Mesendoderm (in vitro differentiated cells): Measurements from ENCODE around the gene NUP93.
"Not testable (repeated sequence)": the region's sequence is repeated elsewhere in the genome, so short reads cannot be mapped to it uniquely, and the experiment has no call there.

ENCODE experiments used
- DNase-seq: peaks from one replicate; pipeline ENCODE4 v3.0.0; 2013
- H2AK5ac ChIP-seq: 2 replicates; pipeline ENCODE4 v1.6.1; 2013; ENCODE audit warnings: low read length, inconsistent platforms
- H2BK120ac ChIP-seq: 2 replicates; pipeline ENCODE4 v1.6.1; 2013; ENCODE audit warnings: low read depth, mild to moderate bottlenecking, low read length, moderate library complexity, mixed read lengths
- H2BK15ac ChIP-seq: replicated peaks from 2 replicates; pipeline ENCODE4 v1.6.1; 2013; ENCODE audit warnings: low read depth, mild to moderate bottlenecking, moderate library complexity
- H2BK5ac ChIP-seq: 2 replicates; pipeline ENCODE4 v1.6.1; 2013; ENCODE audit warnings: low read length, inconsistent platforms
- H3K18ac ChIP-seq: 2 replicates; pipeline ENCODE4 v1.6.1; 2013; ENCODE audit warnings: mild to moderate bottlenecking, low read length, mixed read lengths
- H3K23ac ChIP-seq: one replicate; pipeline ENCODE4 v1.6.1; 2013; ENCODE audit warnings: low read length
- H3K27ac ChIP-seq: 2 replicates; pipeline ENCODE4 v1.5.1; 2013; ENCODE audit warnings: low read depth, mild to moderate bottlenecking, inconsistent platforms, low read length, moderate library complexity
- H3K27me3 ChIP-seq: 2 replicates; pipeline ENCODE4 v1.6.1; 2013; ENCODE audit warnings: low read length, control low read depth, mild to moderate bottlenecking, inconsistent platforms; ENCODE audit not compliant: insufficient read depth, poor library complexity
- H3K36me3 ChIP-seq: 2 replicates; pipeline ENCODE4 v1.6.1; 2013; ENCODE audit warnings: low read length, inconsistent platforms; ENCODE audit not compliant: control insufficient read depth, insufficient read depth
- H3K4ac ChIP-seq: one replicate; pipeline ENCODE4 v1.6.1; 2013; ENCODE audit warnings: low read depth, mild to moderate bottlenecking, low read length, moderate library complexity
- H3K4me1 ChIP-seq: 2 replicates; pipeline ENCODE4 v1.6.1; 2013; ENCODE audit warnings: low read depth, low read length, inconsistent platforms; ENCODE audit not compliant: control insufficient read depth
- H3K4me2 ChIP-seq: 2 replicates; pipeline ENCODE4 v1.6.1; 2013; ENCODE audit warnings: low read length
- H3K4me3 ChIP-seq: 2 replicates; pipeline ENCODE4 v1.5.1; 2013; ENCODE audit warnings: mild to moderate bottlenecking, low read length
- H3K56ac ChIP-seq: one replicate; pipeline ENCODE4 v1.6.1; 2013; ENCODE audit warnings: low read length
- H3K79me1 ChIP-seq: 2 replicates; pipeline ENCODE4 v1.6.1; 2013; ENCODE audit warnings: low read length, inconsistent platforms
- H3K79me2 ChIP-seq: 2 replicates; pipeline ENCODE4 v1.6.1; 2013; ENCODE audit warnings: mild to moderate bottlenecking, low read length; ENCODE audit not compliant: control insufficient read depth, insufficient read depth
- H3K9ac ChIP-seq: 2 replicates; pipeline ENCODE4 v1.6.1; 2013; ENCODE audit warnings: low read length, inconsistent platforms
- H4K5ac ChIP-seq: one replicate; pipeline ENCODE4 v1.6.1; 2013; ENCODE audit warnings: low read length
- H4K8ac ChIP-seq: one replicate; pipeline ENCODE4 v1.6.1; 2013; ENCODE audit warnings: low read depth, mild to moderate bottlenecking, control low read depth, low read length, moderate library complexity
- WGBS: extraction: QIAGEN DNeasy Blood & Tissue Kit; methylation state at CpG from one replicate; pipeline ENCODE4 v1.1.7; 2013; ENCODE audit warnings: low lambda C conversion rate, missing lambda C conversion rate; ENCODE audit not compliant: insufficient coverage; ENCODE audit errors: extremely low coverage; 5-methylcytosine and 5-hydroxymethylcytosine counted together

NUP93 gene

DNA sequence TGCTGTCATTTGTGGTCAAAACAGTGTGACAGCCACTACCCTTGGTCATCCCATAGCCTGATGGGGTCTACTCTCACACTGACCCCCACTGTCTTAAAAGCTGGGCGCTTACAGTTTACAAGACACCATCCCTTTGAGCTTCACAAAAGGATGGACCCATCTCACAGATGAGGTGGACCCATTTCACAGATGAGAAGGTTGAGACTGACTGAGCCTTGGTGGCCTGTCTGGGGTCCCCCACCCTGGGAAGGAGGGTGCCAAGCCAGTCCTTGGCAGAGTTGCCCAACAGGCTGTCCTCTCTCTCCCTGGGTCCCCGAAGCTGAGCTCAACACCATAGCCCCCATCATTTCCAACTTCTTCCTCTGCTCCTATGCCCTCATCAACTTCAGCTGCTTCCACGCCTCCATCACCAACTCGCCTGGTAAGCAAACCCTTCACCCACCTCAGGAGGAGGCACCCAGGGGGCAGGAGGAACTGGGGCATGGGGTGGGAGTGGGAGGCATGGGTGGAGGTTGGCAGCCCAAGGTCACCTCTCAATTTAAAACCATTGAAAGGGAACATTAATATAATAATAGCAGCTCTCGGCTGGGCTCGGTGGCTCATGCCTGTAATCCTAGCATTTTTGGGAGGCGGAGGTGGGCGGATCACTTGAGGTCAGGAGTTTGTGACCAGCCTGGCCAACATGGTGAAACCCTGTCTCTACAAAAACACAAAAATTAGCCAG, 152.3 kb downstream of the NUP93 start:
- Histone ChIP-seq H3K27me3 (no peaks in the 10 kb centered on the region), H2AK5ac (no peak overlapping the region), H3K79me1 (no peaks in the 10 kb centered on the region), H3K18ac (no peak overlapping the region), H3K79me2 (no peaks in the 10 kb centered on the region), H3K9ac (no peak overlapping the region), H2BK15ac (no peak overlapping the region), H3K4me3 (no peak overlapping the region), H3K56ac (no peak overlapping the region), H3K36me3 (no peaks in the 10 kb centered on the region), H3K4ac (no peak overlapping the region), H2BK5ac (no peak overlapping the region), H3K23ac (no peak overlapping the region), H4K5ac (no peak overlapping the region), H3K4me1 (no peaks in the 10 kb centered on the region), H4K8ac (no peak overlapping the region), H2BK120ac (no peak overlapping the region), H3K4me2 (no peak overlapping the region), H3K27ac (no peak overlapping the region)
- WGBS, result no CpG with 5 or more reads among the region's 8 CpGs
- no peak for DNase-seq

GRCh38 chr16:56883586-56883985, 153.7 kb downstream of the NUP93 start:
- Histone ChIP-seq H3K56ac (no peak overlapping the region), H2BK15ac (no peak overlapping the region), H2AK5ac (no peak overlapping the region), H3K9ac (no peak overlapping the region), H3K79me2 (no peaks in the 10 kb centered on the region), H3K4ac (no peak overlapping the region), H3K23ac (no peak overlapping the region), H2BK120ac (no peak overlapping the region), H3K4me3 (no peak overlapping the region), H3K27me3 (no peaks in the 10 kb centered on the region), H3K79me1 (no peaks in the 10 kb centered on the region), H2BK5ac (no peak overlapping the region), H3K36me3 (no peaks in the 10 kb centered on the region), H4K8ac (no peak overlapping the region), H4K5ac (no peak overlapping the region), H3K4me1 (no peaks in the 10 kb centered on the region), H3K4me2 (no peak overlapping the region), H3K18ac (no peak overlapping the region), H3K27ac (no peak overlapping the region)
- no CpG with 5 or more reads among the region's 2 CpGs for WGBS
- DNase-seq, result no peak

- no peaks in the 10 kb centered on the region for H3K79me1 ChIP-seq
- no peak overlapping the region for H2BK15ac ChIP-seq
- H3K4me3 ChIP-seq, result no peak overlapping the region
- H4K5ac ChIP-seq, result no peak overlapping the region
- no peak overlapping the region for H2BK120ac ChIP-seq
- no peak overlapping the region for H3K27ac ChIP-seq
- no peak overlapping the region for H2AK5ac ChIP-seq
- no peak overlapping the region for H3K56ac ChIP-seq
- no peak overlapping the region for H3K9ac ChIP-seq
- no peaks in the 10 kb centered on the region for H3K4me1 ChIP-seq
- no peak overlapping the region for H2BK5ac ChIP-seq
- no peak overlapping the region for H3K23ac ChIP-seq
- H3K27me3 ChIP-seq, result no peaks in the 10 kb centered on the region
- H3K36me3 ChIP-seq, result no peaks in the 10 kb centered on the region
- no peak overlapping the region for H3K4me2 ChIP-seq
- H3K18ac ChIP-seq, result no peak overlapping the region
- H3K79me2 ChIP-seq, result no peaks in the 10 kb centered on the region
- no peak overlapping the region for H3K4ac ChIP-seq
- H4K8ac ChIP-seq, result no peak overlapping the region
- DNase-seq, result no peak
- no CpG with 5 or more reads among the region's 14 CpGs for WGBS
Observed at GRCh38 chr16:56884026-56884582, 154.2 kb downstream of the NUP93 start.

DNA sequence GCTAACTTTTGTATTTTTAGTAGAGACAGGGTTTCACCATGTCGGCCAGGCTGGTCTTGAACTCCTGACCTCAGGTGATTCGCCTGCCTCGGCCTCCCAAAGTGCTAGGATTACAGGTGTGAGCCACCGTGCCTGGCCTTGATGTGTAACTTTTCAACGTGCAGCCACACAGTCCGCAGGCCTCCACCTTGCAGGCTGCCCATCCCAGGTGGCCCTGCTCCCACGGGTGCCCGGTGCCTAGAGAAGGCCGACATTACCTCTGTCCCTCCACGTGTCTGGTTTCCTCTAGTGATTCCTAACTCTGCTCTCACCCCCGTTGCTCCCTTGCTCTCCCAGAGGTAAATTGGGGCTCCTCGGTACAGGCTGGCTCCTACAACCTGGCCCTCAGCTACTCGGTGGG, 155.0 kb downstream of the NUP93 start:
- H3K79me1 ChIP-seq, H3K27me3 ChIP-seq, H4K8ac ChIP-seq, H2AK5ac ChIP-seq, H3K27ac ChIP-seq, H3K4me3 ChIP-seq, DNase-seq, H3K36me3 ChIP-seq, H2BK15ac ChIP-seq, H2BK120ac ChIP-seq, H3K79me2 ChIP-seq, H3K9ac ChIP-seq, H3K4me1 ChIP-seq, H3K4ac ChIP-seq, H4K5ac ChIP-seq, H3K56ac ChIP-seq, H2BK5ac ChIP-seq, H3K23ac ChIP-seq, H3K18ac ChIP-seq, H3K4me2 ChIP-seq: not testable (repeated sequence)
- no CpG with 5 or more reads among the region's 13 CpGs for WGBS

GRCh38 chr16:56885446-56886162, 155.7 kb downstream of the NUP93 start:
- Histone ChIP-seq H3K27ac (no peak overlapping the region), H2BK15ac (no peak overlapping the region), H3K23ac (no peak overlapping the region), H3K27me3 (no peaks in the 10 kb centered on the region), H3K4me3 (no peak overlapping the region), H3K56ac (no peak overlapping the region), H3K4me1 (no peaks in the 10 kb centered on the region), H3K79me2 (no peaks in the 10 kb centered on the region), H3K36me3 (no peaks in the 10 kb centered on the region), H4K8ac (no peak overlapping the region), H3K9ac (no peak overlapping the region), H4K5ac (no peak overlapping the region), H3K18ac (no peak overlapping the region), H2AK5ac (no peak overlapping the region), H3K4ac (no peak overlapping the region), H3K4me2 (no peak overlapping the region), H2BK5ac (no peak overlapping the region), H2BK120ac (no peak overlapping the region), H3K79me1 (no peaks in the 10 kb centered on the region)
- WGBS, result no CpG with 5 or more reads among the region's 9 CpGs
- DNase-seq, result no peak
